H1 (cell line): ENCODE measurements around the gene SATB2. TPM values are rescaled to one million over a fixed set of nuclear protein-coding genes. Genes with fewer than 3 reads are reported as not detected.

Experiments
- CTCF ChIA-PET: fragments of 300-600 bp; sonication (Branson Sonifier 250); formaldehyde crosslinking; loops from one replicate; lab custom pipeline; 2021; ENCODE audit not compliant: partially characterized antibody; lab: Charles Lee
- POLR2A ChIA-PET: fragments of 300-600 bp; sonication (Branson Sonifier 250); formaldehyde crosslinking; loops from one replicate; lab custom pipeline; 2021; ENCODE audit warnings: inconsistent platforms; ENCODE audit not compliant: partially characterized antibody; lab: Charles Lee
- DNase-seq, 2 experiments: peaks; one replicate each; pipeline versions ENCODE4 v3.0.0 to v3.0.0-alpha.2; 2010 to 2022; ENCODE audit warnings: low spot score in 2 of 2, low read depth in 1 of 2, mixed read lengths in 1 of 2
- FAIRE-seq: peaks from 2 replicates; lab custom pipeline; 2011; peaks lifted over from hg19 to GRCh38; lab: Jason Lieb, UNC
- H2AFZ ChIP-seq: 2 replicates; pipeline ENCODE4 v1.8.1; 2012; ENCODE audit warnings: low read length, inconsistent platforms
- H2AK5ac ChIP-seq: 2 replicates; pipeline ENCODE4 v1.6.1; 2013; ENCODE audit warnings: low read depth, low read length
- H2BK120ac ChIP-seq: replicated peaks from 2 replicates; pipeline ENCODE3; 2013; ENCODE audit warnings: low read depth, low read length, inconsistent platforms
- H2BK12ac ChIP-seq: 2 replicates; pipeline ENCODE4 v1.6.1; 2013; ENCODE audit warnings: low read depth, low read length
- H2BK15ac ChIP-seq: 2 replicates; pipeline ENCODE4 v1.6.1; 2013; ENCODE audit warnings: low read length
- H2BK20ac ChIP-seq: 2 replicates; pipeline ENCODE4 v1.6.1; 2013; ENCODE audit warnings: low read length
- H2BK5ac ChIP-seq: 2 replicates; pipeline ENCODE4 v1.6.1; 2013; ENCODE audit warnings: low read depth, low read length
- H3K14ac ChIP-seq: 2 replicates; pipeline ENCODE4 v1.6.1; 2013; ENCODE audit warnings: inconsistent platforms; ENCODE audit not compliant: insufficient read length
- H3K18ac ChIP-seq: 2 replicates; pipeline ENCODE4 v1.6.1; 2013; ENCODE audit warnings: low read length; ENCODE audit errors: extremely low read depth
- H3K23ac ChIP-seq: 2 replicates; pipeline ENCODE4 v1.6.1; 2013; ENCODE audit warnings: inconsistent platforms; ENCODE audit not compliant: insufficient read length
- H3K23me2 ChIP-seq: 2 replicates; pipeline ENCODE4 v1.6.1; 2013; ENCODE audit warnings: low read depth, low read length
- H3K27ac ChIP-seq: 2 replicates; pipeline ENCODE4 v1.6.1; 2011; ENCODE audit warnings: low read depth, low read length, inconsistent platforms
- H3K27me3 ChIP-seq, 4 experiments: replicated peaks in 1 of 4; 1 replicate in 1 of 4; 2 replicates in 3 of 4; pipeline versions ENCODE4 v1.6.1 to v1.8.1; 2011 to 2013; ENCODE audit warnings: low read length in 3 of 4, mild to moderate bottlenecking in 3 of 4, inconsistent platforms in 2 of 4, mixed read lengths in 2 of 4, moderate library complexity in 1 of 4; ENCODE audit not compliant: control insufficient read depth in 3 of 4, insufficient read depth in 3 of 4; ENCODE audit errors: extremely low read depth in 1 of 4
- H3K36me3 ChIP-seq, 4 experiments: 2 replicates each; pipeline versions ENCODE4 v1.6.1 to v1.8.1; 2011 to 2013; ENCODE audit warnings: mild to moderate bottlenecking in 4 of 4, low read length in 3 of 4, moderate library complexity in 2 of 4, control low read depth in 1 of 4, inconsistent platforms in 1 of 4; ENCODE audit not compliant: insufficient read depth in 4 of 4, control insufficient read depth in 2 of 4
- H3K4ac ChIP-seq: replicated peaks from 2 replicates; pipeline ENCODE3; 2013; ENCODE audit warnings: low read length, low read depth, mixed read lengths, inconsistent platforms; ENCODE audit not compliant: insufficient read length
- H3K4me1 ChIP-seq, 4 experiments: replicated peaks in 1 of 4; 1 replicate in 1 of 4; 2 replicates in 3 of 4; pipeline versions ENCODE4 v1.6.1 to v1.8.1; 2011 to 2013; ENCODE audit warnings: low read length in 3 of 4, inconsistent platforms in 2 of 4, mixed read lengths in 1 of 4; ENCODE audit not compliant: insufficient read depth in 4 of 4, control insufficient read depth in 3 of 4
- H3K4me2 ChIP-seq, 2 experiments: 2 replicates each; pipeline versions ENCODE4 v1.6.1 to v1.8.1; 2011 to 2013; ENCODE audit warnings: low read depth in 2 of 2, low read length in 2 of 2, control low read depth in 1 of 2, inconsistent platforms in 1 of 2, mild to moderate bottlenecking in 1 of 2; ENCODE audit not compliant: insufficient read depth in 1 of 2
- H3K4me3 ChIP-seq, 4 experiments: fragments of 200-600, 300-600 bp in 1 of 4; sonication (generic), shearing (Covaris generic), sonication (Bioruptor Twin) in 1 of 4; 2 replicates each; pipeline versions ENCODE4 v1.5.1 to v1.8.1; 2011 to 2016; ENCODE audit warnings: low read length in 4 of 4, low read depth in 3 of 4, control low read depth in 2 of 4, inconsistent platforms in 2 of 4, mild to moderate bottlenecking in 2 of 4, mixed read lengths in 1 of 4, moderate library complexity in 1 of 4; ENCODE audit not compliant: insufficient read depth in 2 of 4; ENCODE audit errors: extremely low read depth in 1 of 4
- H3K56ac ChIP-seq: replicated peaks from 2 replicates; pipeline ENCODE3; 2013; ENCODE audit warnings: low read depth, mild to moderate bottlenecking, mixed read lengths, low read length, inconsistent platforms; ENCODE audit not compliant: insufficient read length
- H3K79me1 ChIP-seq: 2 replicates; pipeline ENCODE4 v1.6.1; 2013; ENCODE audit warnings: low read depth, low read length, control low read depth
- H3K79me2 ChIP-seq, 2 experiments: 2 replicates each; pipeline versions ENCODE4 v1.6.1 to v1.8.1; 2012 to 2013; ENCODE audit warnings: low read length in 2 of 2, mild to moderate bottlenecking in 2 of 2, inconsistent platforms in 1 of 2; ENCODE audit not compliant: insufficient read depth in 2 of 2, control insufficient read depth in 1 of 2
- H3K9ac ChIP-seq, 4 experiments: replicated peaks in 1 of 4; 1 replicate in 1 of 4; 2 replicates in 3 of 4; pipeline versions ENCODE4 v1.6.1 to v1.8.1; 2011 to 2013; ENCODE audit warnings: low read depth in 3 of 4, low read length in 3 of 4, control low read depth in 2 of 4, mild to moderate bottlenecking in 2 of 4, moderate library complexity in 2 of 4, inconsistent platforms in 1 of 4; ENCODE audit errors: extremely low read depth in 1 of 4
- H3K9me3 ChIP-seq, 2 experiments: 2 replicates each; pipeline versions ENCODE4 v1.6.1 to v1.8.1; 2012 to 2013; ENCODE audit warnings: mild to moderate bottlenecking in 2 of 2, moderate library complexity in 2 of 2, control low read depth in 1 of 2, inconsistent platforms in 1 of 2, low read depth in 1 of 2, low read length in 1 of 2, mixed read lengths in 1 of 2; ENCODE audit not compliant: insufficient read depth in 2 of 2
- H4K20me1 ChIP-seq, 2 experiments: replicated peaks in 1 of 2; 2 replicates each; pipeline versions ENCODE3 to v1.8.1; 2011 to 2013; ENCODE audit warnings: inconsistent platforms in 2 of 2, low read length in 2 of 2, mild to moderate bottlenecking in 1 of 2; ENCODE audit not compliant: insufficient read depth in 2 of 2, control insufficient read depth in 1 of 2
- H4K5ac ChIP-seq: 2 replicates; pipeline ENCODE4 v1.6.1; 2013; ENCODE audit warnings: low read length, low read depth, mixed read lengths, inconsistent platforms; ENCODE audit not compliant: insufficient read length
- H4K8ac ChIP-seq: 2 replicates; pipeline ENCODE4 v1.8.0; 2013; ENCODE audit warnings: mild to moderate bottlenecking, moderate library complexity, low read length, inconsistent platforms; ENCODE audit not compliant: insufficient read depth; ENCODE audit errors: extremely low read depth
- H4K91ac ChIP-seq: replicated peaks from 2 replicates; pipeline ENCODE3; 2013; ENCODE audit warnings: low read length, mixed read lengths, inconsistent platforms; ENCODE audit not compliant: insufficient read length
- CEBPB ChIP-seq: IDR thresholded peaks from 2 replicates; pipeline ENCODE4 v1.6.1; 2012; ENCODE audit warnings: low read depth, low read length
- CHD1 ChIP-seq: IDR thresholded peaks from 2 replicates; pipeline ENCODE4 v1.6.1; 2012; ENCODE audit warnings: low read depth, low read length, improper control_type of control experiment
- CREB1 ChIP-seq: IDR thresholded peaks from 2 replicates; pipeline ENCODE4 v1.6.1; 2012; ENCODE audit warnings: inconsistent platforms
- CTBP2 ChIP-seq: IDR thresholded peaks from 2 replicates; pipeline ENCODE4 v1.7.0; 2011; ENCODE audit warnings: borderline replicate concordance, mild to moderate bottlenecking, moderate library complexity, mixed read lengths, low read length; ENCODE audit not compliant: insufficient read depth, insufficient read length
- EZH2 ChIP-seq: fragments of 200-600 bp; sonication (generic); IDR thresholded peaks from 2 replicates; pipeline ENCODE4 v1.7.1; 2012; ENCODE audit warnings: low read depth, mild to moderate bottlenecking, moderate library complexity, low read length, inconsistent platforms; ENCODE audit not compliant: severe bottlenecking
- KDM4A ChIP-seq: IDR thresholded peaks from one replicate; pipeline ENCODE4 v1.7.1; 2012; ENCODE audit warnings: low read depth, mild to moderate bottlenecking, moderate library complexity, low read length, inconsistent platforms; ENCODE audit not compliant: severe bottlenecking
- POLR2AphosphoS5 ChIP-seq: IDR thresholded peaks from 2 replicates; pipeline ENCODE4 v1.6.1; 2011; ENCODE audit warnings: low read depth, low read length
- RAD21 ChIP-seq, 2 experiments: IDR thresholded peaks in 1 of 2; conservative IDR thresholded peaks in 1 of 2; 2 replicates each; pipeline ENCODE4 v1.6.1; 2011; ENCODE audit warnings: low read depth in 2 of 2, low read length in 2 of 2, improper control_type of control experiment in 1 of 2, inconsistent platforms in 1 of 2, mild to moderate bottlenecking in 1 of 2, moderate library complexity in 1 of 2
- SIRT6 ChIP-seq: IDR thresholded peaks from one replicate; pipeline ENCODE4 v1.7.1; 2012; ENCODE audit warnings: low read length, inconsistent platforms
- SIX5 ChIP-seq: IDR thresholded peaks from 2 replicates; pipeline ENCODE4 v1.6.1; 2011; ENCODE audit warnings: mild to moderate bottlenecking, low read depth, low read length
- SP1 ChIP-seq: IDR thresholded peaks from 2 replicates; pipeline ENCODE4 v1.6.1; 2011; ENCODE audit warnings: low read depth, low read length
- SP2 ChIP-seq: IDR thresholded peaks from 2 replicates; pipeline ENCODE4 v1.6.1; 2012; ENCODE audit warnings: mild to moderate bottlenecking, low read length, inconsistent platforms
- SUZ12 ChIP-seq: fragments of 200-600 bp; sonication (generic); IDR thresholded peaks from 2 replicates; pipeline ENCODE4 v1.6.1; 2012; ENCODE audit warnings: mild to moderate bottlenecking, inconsistent platforms, low read length, moderate library complexity, mixed read lengths
- TBP ChIP-seq: IDR thresholded peaks from 2 replicates; pipeline ENCODE4 v1.6.1; 2011; ENCODE audit warnings: low read depth, low read length, improper control_type of control experiment
- YY1 ChIP-seq: IDR thresholded peaks from 2 replicates; pipeline ENCODE4 v1.6.1; 2011; ENCODE audit warnings: low read depth, mild to moderate bottlenecking, low read length
- ZNF274 ChIP-seq: IDR thresholded peaks from 2 replicates; pipeline ENCODE4 v1.7.0; 2012; ENCODE audit warnings: low read length, borderline replicate concordance; ENCODE audit errors: extremely low read depth
- WGBS, 2 experiments: shearing (Covaris generic) in 1 of 2; methylation state at CpG; one replicate each; pipeline versions ENCODE4 v1.1.6 to v1.1.7; 2013 to 2015; ENCODE audit warnings: low lambda C conversion rate in 2 of 2, mixed read lengths in 2 of 2, inconsistent platforms in 1 of 2, low coverage in 1 of 2, missing lambda C conversion rate in 1 of 2; ENCODE audit not compliant: insufficient replicate concordance in 2 of 2, insufficient coverage in 1 of 2, insufficient read length in 1 of 2; ENCODE audit errors: extremely low coverage in 1 of 2, missing lambda C conversion rate in 1 of 2; 5-methylcytosine and 5-hydroxymethylcytosine counted together
- polyA plus RNA-seq, 7 experiments: library from polyadenylated mRNA; depleted of rRNA in 3 of 7; stranded (reverse) in 5 of 7; unstranded in 2 of 7; fragments of >200 nt in 5 of 7; fragments of 200-250 nt in 2 of 7; gene quantifications; 1 replicate in 5 of 7; 2 replicates in 1 of 7; 4 replicates in 1 of 7; pipeline versions ENCODE4 v1.2.1 to v1.2.3, GENCODE V29; 2011 to 2013; ENCODE audit warnings: missing spikeins in 2 of 7, mixed read lengths in 2 of 7
- total RNA-seq: library from RNA; stranded (reverse); fragmentation: NEBNext Ultra II Directional; extraction: Animal tissue kit (Norgen Biotek cat#: 25700); gene quantifications from 2 replicates; pipeline ENCODE4 v1.2.1, GENCODE V29; 2021

SATB2 gene
- total and polyA plus RNA-seq, 2 of the 8 experiments (the other 6 are each of a cell fraction or from before 2014, with no cell fraction given), result 1.3 to 5.7 TPM

GRCh38 chr2:199356412-199356811 is 101.3 kb downstream of the SATB2 start:
- no peaks in the 10 kb centered on the region for H3K23me2 ChIP-seq
- H3K79me1 ChIP-seq, result no peaks in the 10 kb centered on the region
- FAIRE-seq, result no peak
- WGBS, 2 experiments, result 93% methylated on average over 5 of the region's 5 CpGs; no CpG with 5 or more reads in 1 of the 2 experiments
- no peak overlapping the region for H2BK15ac ChIP-seq
- H2AFZ ChIP-seq, result no peak overlapping the region
- H3K56ac ChIP-seq, result no peak overlapping the region
- TF ChIP-seq SUZ12, result no peak
- TF ChIP-seq KDM4A, result no peak
- no peak for TF ChIP-seq ZNF274
- no peak for TF ChIP-seq POLR2AphosphoS5
- TF ChIP-seq CEBPB, result no peak
- TF ChIP-seq SP2, result no peak
- no peak for TF ChIP-seq CHD1
- TF ChIP-seq RAD21 (IDR thresholded peaks at IDR 0.05 in 1 of 2, conservative IDR thresholded peaks at IDR 0.05 in 1 of 2; ENCODE audit: low read depth in 2 of 2, low read length in 2 of 2), result no peak
- TF ChIP-seq CREB1, result no peak
- no peak for TF ChIP-seq SP1
- no peak for TF ChIP-seq EZH2
- TF ChIP-seq CTBP2, result no peak
- no peak for TF ChIP-seq SIRT6
- TF ChIP-seq TBP, result no peak
- TF ChIP-seq YY1, result no peak
- no peak for TF ChIP-seq SIX5
- TF ChIP-seq, all 59 proteins: peak for 0
- no peak overlapping the region for H3K4me2 ChIP-seq
- H2BK12ac ChIP-seq, result no peak overlapping the region
- no peak overlapping the region for H3K27ac ChIP-seq
- H2AK5ac ChIP-seq, result no peak overlapping the region
- H3K4me3 ChIP-seq, result no peak overlapping the region
- H3K79me2 ChIP-seq, result no peaks in the 10 kb centered on the region
- no peaks in the 10 kb centered on the region for H3K36me3 ChIP-seq
- H3K14ac ChIP-seq, result no peak overlapping the region
- no peaks in the 10 kb centered on the region for H3K9me3 ChIP-seq
- H3K4ac ChIP-seq, result no peak overlapping the region
- H3K9ac ChIP-seq, result no peak overlapping the region
- ChIA-PET CTCF (interaction anchor here (1.0 to 1.1 kb wide), 2 partner anchors 48 to 66 kb away, joined by 3 read pairs; no protein-coding TSS in a partner anchor), POLR2A (no interaction called here)
- no peaks in the 10 kb centered on the region for H4K20me1 ChIP-seq
- H2BK20ac ChIP-seq, result no peak overlapping the region
- no peak overlapping the region for H3K18ac ChIP-seq
- H3K23ac ChIP-seq, result no peak overlapping the region
- DNase-seq, result no peak
- no peak overlapping the region for H4K5ac ChIP-seq
- H4K91ac ChIP-seq, result no peak overlapping the region
- no peak overlapping the region for H4K8ac ChIP-seq
- no peak overlapping the region for H2BK5ac ChIP-seq
- H3K4me1 ChIP-seq, result no peaks in the 10 kb centered on the region
- no peaks in the 10 kb centered on the region for H3K27me3 ChIP-seq
- H2BK120ac ChIP-seq, result no peak overlapping the region
